Neuronal stem cell (in vitro differentiated cells): Measurements from ENCODE around the gene TTC32.

Experiments
- DNase-seq: peaks from one replicate; pipeline ENCODE4 v3.0.0-alpha.2; 2013; ENCODE audit warnings: low spot score
- H2AFZ ChIP-seq: one replicate; pipeline ENCODE4 v1.6.1; 2013; ENCODE audit warnings: mild to moderate bottlenecking, low read length, inconsistent platforms
- H2AK5ac ChIP-seq: 2 replicates; pipeline ENCODE4 v1.6.1; 2013; ENCODE audit warnings: low read depth, mild to moderate bottlenecking, inconsistent platforms, low read length, moderate library complexity, mixed read lengths
- H2BK120ac ChIP-seq: 2 replicates; pipeline ENCODE4 v1.6.1; 2013; ENCODE audit warnings: low read depth, mild to moderate bottlenecking, inconsistent platforms, low read length, moderate library complexity, mixed read lengths
- H2BK12ac ChIP-seq: one replicate; pipeline ENCODE4 v1.6.1; 2013; ENCODE audit warnings: low read length, inconsistent platforms
- H2BK15ac ChIP-seq: 2 replicates; pipeline ENCODE4 v1.6.1; 2013; ENCODE audit warnings: mild to moderate bottlenecking, low read length, inconsistent platforms, mixed read lengths
- H2BK5ac ChIP-seq: one replicate; pipeline ENCODE4 v1.6.1; 2013; ENCODE audit warnings: inconsistent platforms, mild to moderate bottlenecking, low read length, moderate library complexity
- H3K14ac ChIP-seq: one replicate; pipeline ENCODE4 v1.6.1; 2013; ENCODE audit warnings: low read length, inconsistent platforms
- H3K18ac ChIP-seq: 2 replicates; pipeline ENCODE4 v1.6.1; 2013; ENCODE audit warnings: low read length, inconsistent platforms
- H3K23ac ChIP-seq: 2 replicates; pipeline ENCODE4 v1.6.1; 2013; ENCODE audit warnings: low read depth, mild to moderate bottlenecking, mixed read lengths, low read length, inconsistent platforms; ENCODE audit not compliant: poor library complexity
- H3K27ac ChIP-seq: replicated peaks from 3 replicates; pipeline ENCODE4 v1.5.1; 2013; ENCODE audit warnings: low read length, inconsistent platforms
- H3K27me3 ChIP-seq, 3 experiments: 2 replicates each; pipeline ENCODE4 v1.6.1; 2013; ENCODE audit warnings: low read length in 3 of 3, mild to moderate bottlenecking in 2 of 3, inconsistent platforms in 1 of 3, low read depth in 1 of 3, mixed read lengths in 1 of 3, moderate library complexity in 1 of 3; ENCODE audit not compliant: control insufficient read depth in 3 of 3, insufficient read depth in 3 of 3
- H3K36me3 ChIP-seq, 2 donors: replicated peaks in 1 of 2; 2 replicates each; pipeline ENCODE4 v1.6.1; 2013; ENCODE audit warnings: low read length in 2 of 2; ENCODE audit not compliant: control insufficient read depth in 2 of 2, insufficient read depth in 2 of 2
- H3K4ac ChIP-seq: 2 replicates; pipeline ENCODE4 v1.6.1; 2013; ENCODE audit warnings: inconsistent platforms, mild to moderate bottlenecking, low read length, moderate library complexity
- H3K4me1 ChIP-seq, 2 donors: 1 replicate in 1 of 2; 2 replicates in 1 of 2; pipeline ENCODE4 v1.6.1; 2013; ENCODE audit warnings: low read length in 2 of 2, low read depth in 1 of 2; ENCODE audit not compliant: control insufficient read depth in 2 of 2, insufficient read depth in 1 of 2
- H3K4me2 ChIP-seq: one replicate; pipeline ENCODE4 v1.6.1; 2013; ENCODE audit warnings: mild to moderate bottlenecking, low read length, inconsistent platforms; ENCODE audit not compliant: insufficient read depth, poor library complexity, severe bottlenecking
- H3K4me3 ChIP-seq, 2 donors: 2 replicates each; pipeline ENCODE4 v1.5.1; 2013; ENCODE audit warnings: low read length in 2 of 2, mild to moderate bottlenecking in 2 of 2, inconsistent platforms in 1 of 2, moderate library complexity in 1 of 2
- H3K79me1 ChIP-seq: one replicate; pipeline ENCODE4 v1.6.1; 2013; ENCODE audit warnings: low read depth, mild to moderate bottlenecking, inconsistent platforms, low read length, moderate library complexity
- H3K9ac ChIP-seq: one replicate; pipeline ENCODE4 v1.6.1; 2013; ENCODE audit warnings: mild to moderate bottlenecking, low read depth, low read length, inconsistent platforms; ENCODE audit not compliant: poor library complexity
- H3K9me3 ChIP-seq, 2 donors: replicated peaks in 1 of 2; 2 replicates each; pipeline versions ENCODE3 to v1.6.1; 2013; ENCODE audit warnings: low read length in 2 of 2, mild to moderate bottlenecking in 2 of 2, inconsistent platforms in 1 of 2, low read depth in 1 of 2, mixed read lengths in 1 of 2, moderate library complexity in 1 of 2; ENCODE audit not compliant: control insufficient read depth in 2 of 2, insufficient read depth in 1 of 2
- H4K8ac ChIP-seq: one replicate; pipeline ENCODE4 v1.6.1; 2013; ENCODE audit warnings: low read depth, mild to moderate bottlenecking, inconsistent platforms, low read length, moderate library complexity
- H4K91ac ChIP-seq: one replicate; pipeline ENCODE4 v1.6.1; 2013; ENCODE audit warnings: low read length, low read depth, mild to moderate bottlenecking, inconsistent platforms; ENCODE audit not compliant: poor library complexity
- WGBS, 2 donors: extraction: QIAGEN DNeasy Blood & Tissue Kit; methylation state at CpG; one replicate each; pipeline ENCODE4 v1.1.7; 2013; ENCODE audit warnings: missing lambda C conversion rate in 2 of 2, mixed read lengths in 1 of 2; ENCODE audit not compliant: insufficient read length in 2 of 2, insufficient replicate concordance in 1 of 2; ENCODE audit errors: extremely low coverage in 2 of 2; 5-methylcytosine and 5-hydroxymethylcytosine counted together

TTC32 gene

GRCh38 chr2:19943189-19943588 is 41.4 kb upstream of the TTC32 start:
- Histone ChIP-seq H3K18ac (no peak overlapping the region), H2AFZ (no peak overlapping the region), H3K4me3 (no peak overlapping the region), H3K14ac (no peak overlapping the region), H2BK15ac (no peak overlapping the region), H2BK5ac (no peak overlapping the region), H2BK12ac (no peak overlapping the region), H3K4ac (no peak overlapping the region), H4K91ac (no peak overlapping the region), H3K27ac (no peak overlapping the region), H3K27me3 (no peaks in the 10 kb centered on the region), H3K4me1 (peaks cover 0 to 6% of the 10 kb centered on the region in 2 donors), H3K79me1 (no peaks in the 10 kb centered on the region), H3K9me3 (no peaks in the 10 kb centered on the region), H2AK5ac (no peak overlapping the region), H4K8ac (no peak overlapping the region), H3K23ac (no peak overlapping the region), H3K36me3 (peaks cover 3 to 84% of the 10 kb centered on the region in 2 donors), H3K9ac (no peak overlapping the region), H2BK120ac (no peak overlapping the region), H3K4me2 (no peak overlapping the region)
- WGBS, 2 donors, result no CpG with 5 or more reads among the region's 1 CpG
- DNase-seq, result no peak

- H3K36me3 ChIP-seq, result peaks cover 6 to 84% of the 10 kb centered on the region in 2 donors
- H3K23ac ChIP-seq, result no peak overlapping the region
- H2AK5ac ChIP-seq, result no peak overlapping the region
- H2BK15ac ChIP-seq, result no peak overlapping the region
- no peak overlapping the region for H2BK5ac ChIP-seq
- no peak overlapping the region for H3K18ac ChIP-seq
- H2BK120ac ChIP-seq, result no peak overlapping the region
- no peak overlapping the region for H3K27ac ChIP-seq
- no peak overlapping the region for H2BK12ac ChIP-seq
- no peak for DNase-seq
- H3K79me1 ChIP-seq, result no peaks in the 10 kb centered on the region
- no peaks in the 10 kb centered on the region for H3K27me3 ChIP-seq
- H2AFZ ChIP-seq, result no peak overlapping the region
- H3K14ac ChIP-seq, result no peak overlapping the region
- no peak overlapping the region for H3K4ac ChIP-seq
- no peak overlapping the region for H4K8ac ChIP-seq
- no peak overlapping the region for H3K4me2 ChIP-seq
- H3K9me3 ChIP-seq, result no peaks in the 10 kb centered on the region
- H3K4me3 ChIP-seq, result no peak overlapping the region
- no peak overlapping the region for H3K9ac ChIP-seq
- H4K91ac ChIP-seq, result no peak overlapping the region
- peaks cover 0 to 6% of the 10 kb centered on the region in 2 donors for H3K4me1 ChIP-seq
Measured at GRCh38 chr2:19942199-19942598, 40.4 kb upstream of the TTC32 start.

GRCh38 chr2:19937004-19937403 is 35.2 kb upstream of the TTC32 start:
- H3K9ac ChIP-seq, result no peak overlapping the region
- H2BK120ac ChIP-seq, result no peak overlapping the region
- 100% methylated on average over 1 of the region's 4 CpGs; no CpG with 5 or more reads in 1 of the 2 donors for WGBS, 2 donors
- H3K18ac ChIP-seq, result no peak overlapping the region
- no peak overlapping the region for H4K91ac ChIP-seq
- H3K36me3 ChIP-seq, result peaks cover 4 to 96% of the 10 kb centered on the region in 2 donors
- H3K4me1 ChIP-seq, result no peaks in the 10 kb centered on the region
- H2BK5ac ChIP-seq, result no peak overlapping the region
- H4K8ac ChIP-seq, result no peak overlapping the region
- no peak overlapping the region for H3K23ac ChIP-seq
- H2BK12ac ChIP-seq, result no peak overlapping the region
- H2BK15ac ChIP-seq, result no peak overlapping the region
- DNase-seq, result no peak
- H3K79me1 ChIP-seq, result no peaks in the 10 kb centered on the region
- H3K27me3 ChIP-seq, result no peaks in the 10 kb centered on the region
- H2AFZ ChIP-seq, result no peak overlapping the region
- no peak overlapping the region for H3K27ac ChIP-seq
- H3K4me3 ChIP-seq, result no peak overlapping the region
- no peak overlapping the region for H3K4me2 ChIP-seq
- no peak overlapping the region for H3K4ac ChIP-seq
- no peak overlapping the region for H3K14ac ChIP-seq
- no peak overlapping the region for H2AK5ac ChIP-seq
- no peaks in the 10 kb centered on the region for H3K9me3 ChIP-seq

- Histone ChIP-seq H3K4ac (no peak overlapping the region), H3K14ac (no peak overlapping the region), H3K23ac (no peak overlapping the region), H4K8ac (no peak overlapping the region), H3K18ac (no peak overlapping the region), H3K4me2 (no peak overlapping the region), H3K36me3 (peaks cover 4 to 96% of the 10 kb centered on the region in 2 donors), H3K4me3 (no peak overlapping the region), H3K79me1 (no peaks in the 10 kb centered on the region), H2BK15ac (no peak overlapping the region), H3K27me3 (no peaks in the 10 kb centered on the region), H3K9me3 (no peaks in the 10 kb centered on the region), H2AK5ac (no peak overlapping the region), H3K4me1 (no peaks in the 10 kb centered on the region), H2BK5ac (no peak overlapping the region), H2BK12ac (no peak overlapping the region), H2AFZ (no peak overlapping the region), H3K9ac (no peak overlapping the region), H4K91ac (no peak overlapping the region), H2BK120ac (no peak overlapping the region), H3K27ac (no peak overlapping the region)
- no CpG with 5 or more reads among the region's 2 CpGs for WGBS, 2 donors
- no peak for DNase-seq
Measured at GRCh38 chr2:19936203-19936602, 34.4 kb upstream of the TTC32 start.
